WTC11 (cell line): ENCODE measurements around the gene FAM43A.

Experiments
- SP1 ChIP-seq: sonication (generic); formaldehyde crosslinking; conservative IDR thresholded peaks from 2 replicates; pipeline ENCODE4 v1.8.1; 2022; ENCODE audit warnings: missing genetic modification reagents
- TF ChIP-seq, protein P1 (sequence below): sonication (generic); formaldehyde crosslinking; IDR thresholded peaks from 2 replicates; pipeline ENCODE4 v1.8.1; 2023; ENCODE audit warnings: mild to moderate bottlenecking, missing genetic modification reagents, borderline replicate concordance
- TF ChIP-seq, protein P2 (sequence below): fragments of 200-600 bp; IDR thresholded peaks from 2 replicates; pipeline ENCODE4 v1.8.0; 2022; ENCODE audit warnings: antibody characterized with exemption
- TF ChIP-seq, protein P3 (sequence below): sonication (generic); formaldehyde crosslinking; IDR thresholded peaks from 2 replicates; pipeline ENCODE4 v1.8.1; 2022; ENCODE audit warnings: mild to moderate bottlenecking, moderate library complexity, missing genetic modification reagents
- TF ChIP-seq, protein P4 (sequence below): sonication (generic); formaldehyde crosslinking; IDR thresholded peaks from 2 replicates; pipeline ENCODE4 v1.8.0; 2022; ENCODE audit warnings: mild to moderate bottlenecking, missing genetic modification reagents
- TF ChIP-seq, protein P5 (sequence below): sonication (generic); formaldehyde crosslinking; IDR thresholded peaks from 2 replicates; pipeline ENCODE4 v1.8.0; 2022; ENCODE audit warnings: mild to moderate bottlenecking, missing genetic modification reagents

DNA sequence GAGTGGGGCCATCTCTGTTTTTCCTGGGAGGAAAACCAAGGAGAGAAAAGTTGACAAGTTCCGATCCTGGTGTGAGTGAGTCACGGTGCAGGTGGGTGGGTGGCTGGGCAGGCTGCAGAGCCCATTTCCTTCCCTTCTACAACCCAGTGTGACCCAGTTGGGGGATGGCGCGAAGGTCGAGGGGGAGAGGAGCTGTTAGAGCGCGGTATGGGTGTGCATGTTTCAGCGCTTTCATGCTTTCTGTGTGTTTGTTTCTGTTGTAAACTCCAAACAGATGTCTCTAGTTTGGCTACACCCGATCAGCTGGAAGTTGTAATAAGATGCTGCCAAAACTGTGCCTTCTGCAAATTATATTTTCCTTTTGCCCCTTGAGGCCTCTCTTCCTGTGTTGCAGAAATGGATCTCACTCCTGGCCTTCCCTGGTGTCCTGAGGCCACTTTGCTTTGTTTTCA lies 3.8 kb downstream of the FAM43A start:
- TF ChIP-seq, protein P1, sequence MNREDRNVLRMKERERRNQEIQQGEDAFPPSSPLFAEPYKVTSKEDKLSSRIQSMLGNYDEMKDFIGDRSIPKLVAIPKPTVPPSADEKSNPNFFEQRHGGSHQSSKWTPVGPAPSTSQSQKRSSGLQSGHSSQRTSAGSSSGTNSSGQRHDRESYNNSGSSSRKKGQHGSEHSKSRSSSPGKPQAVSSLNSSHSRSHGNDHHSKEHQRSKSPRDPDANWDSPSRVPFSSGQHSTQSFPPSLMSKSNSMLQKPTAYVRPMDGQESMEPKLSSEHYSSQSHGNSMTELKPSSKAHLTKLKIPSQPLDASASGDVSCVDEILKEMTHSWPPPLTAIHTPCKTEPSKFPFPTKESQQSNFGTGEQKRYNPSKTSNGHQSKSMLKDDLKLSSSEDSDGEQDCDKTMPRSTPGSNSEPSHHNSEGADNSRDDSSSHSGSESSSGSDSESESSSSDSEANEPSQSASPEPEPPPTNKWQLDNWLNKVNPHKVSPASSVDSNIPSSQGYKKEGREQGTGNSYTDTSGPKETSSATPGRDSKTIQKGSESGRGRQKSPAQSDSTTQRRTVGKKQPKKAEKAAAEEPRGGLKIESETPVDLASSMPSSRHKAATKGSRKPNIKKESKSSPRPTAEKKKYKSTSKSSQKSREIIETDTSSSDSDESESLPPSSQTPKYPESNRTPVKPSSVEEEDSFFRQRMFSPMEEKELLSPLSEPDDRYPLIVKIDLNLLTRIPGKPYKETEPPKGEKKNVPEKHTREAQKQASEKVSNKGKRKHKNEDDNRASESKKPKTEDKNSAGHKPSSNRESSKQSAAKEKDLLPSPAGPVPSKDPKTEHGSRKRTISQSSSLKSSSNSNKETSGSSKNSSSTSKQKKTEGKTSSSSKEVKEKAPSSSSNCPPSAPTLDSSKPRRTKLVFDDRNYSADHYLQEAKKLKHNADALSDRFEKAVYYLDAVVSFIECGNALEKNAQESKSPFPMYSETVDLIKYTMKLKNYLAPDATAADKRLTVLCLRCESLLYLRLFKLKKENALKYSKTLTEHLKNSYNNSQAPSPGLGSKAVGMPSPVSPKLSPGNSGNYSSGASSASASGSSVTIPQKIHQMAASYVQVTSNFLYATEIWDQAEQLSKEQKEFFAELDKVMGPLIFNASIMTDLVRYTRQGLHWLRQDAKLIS (CRISPR knock-in tag) = no peak
- TF ChIP-seq, protein P2, sequence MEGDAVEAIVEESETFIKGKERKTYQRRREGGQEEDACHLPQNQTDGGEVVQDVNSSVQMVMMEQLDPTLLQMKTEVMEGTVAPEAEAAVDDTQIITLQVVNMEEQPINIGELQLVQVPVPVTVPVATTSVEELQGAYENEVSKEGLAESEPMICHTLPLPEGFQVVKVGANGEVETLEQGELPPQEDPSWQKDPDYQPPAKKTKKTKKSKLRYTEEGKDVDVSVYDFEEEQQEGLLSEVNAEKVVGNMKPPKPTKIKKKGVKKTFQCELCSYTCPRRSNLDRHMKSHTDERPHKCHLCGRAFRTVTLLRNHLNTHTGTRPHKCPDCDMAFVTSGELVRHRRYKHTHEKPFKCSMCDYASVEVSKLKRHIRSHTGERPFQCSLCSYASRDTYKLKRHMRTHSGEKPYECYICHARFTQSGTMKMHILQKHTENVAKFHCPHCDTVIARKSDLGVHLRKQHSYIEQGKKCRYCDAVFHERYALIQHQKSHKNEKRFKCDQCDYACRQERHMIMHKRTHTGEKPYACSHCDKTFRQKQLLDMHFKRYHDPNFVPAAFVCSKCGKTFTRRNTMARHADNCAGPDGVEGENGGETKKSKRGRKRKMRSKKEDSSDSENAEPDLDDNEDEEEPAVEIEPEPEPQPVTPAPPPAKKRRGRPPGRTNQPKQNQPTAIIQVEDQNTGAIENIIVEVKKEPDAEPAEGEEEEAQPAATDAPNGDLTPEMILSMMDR = no peak
- no peak for TF ChIP-seq SP1 (CRISPR knock-in tag)
- TF ChIP-seq, protein P3, sequence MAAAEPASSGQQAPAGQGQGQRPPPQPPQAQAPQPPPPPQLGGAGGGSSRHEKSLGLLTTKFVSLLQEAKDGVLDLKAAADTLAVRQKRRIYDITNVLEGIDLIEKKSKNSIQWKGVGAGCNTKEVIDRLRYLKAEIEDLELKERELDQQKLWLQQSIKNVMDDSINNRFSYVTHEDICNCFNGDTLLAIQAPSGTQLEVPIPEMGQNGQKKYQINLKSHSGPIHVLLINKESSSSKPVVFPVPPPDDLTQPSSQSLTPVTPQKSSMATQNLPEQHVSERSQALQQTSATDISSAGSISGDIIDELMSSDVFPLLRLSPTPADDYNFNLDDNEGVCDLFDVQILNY (CRISPR knock-in tag) = no peak
- TF ChIP-seq, protein P4, sequence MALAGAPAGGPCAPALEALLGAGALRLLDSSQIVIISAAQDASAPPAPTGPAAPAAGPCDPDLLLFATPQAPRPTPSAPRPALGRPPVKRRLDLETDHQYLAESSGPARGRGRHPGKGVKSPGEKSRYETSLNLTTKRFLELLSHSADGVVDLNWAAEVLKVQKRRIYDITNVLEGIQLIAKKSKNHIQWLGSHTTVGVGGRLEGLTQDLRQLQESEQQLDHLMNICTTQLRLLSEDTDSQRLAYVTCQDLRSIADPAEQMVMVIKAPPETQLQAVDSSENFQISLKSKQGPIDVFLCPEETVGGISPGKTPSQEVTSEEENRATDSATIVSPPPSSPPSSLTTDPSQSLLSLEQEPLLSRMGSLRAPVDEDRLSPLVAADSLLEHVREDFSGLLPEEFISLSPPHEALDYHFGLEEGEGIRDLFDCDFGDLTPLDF (CRISPR knock-in tag) = no peak
- TF ChIP-seq, protein P5, sequence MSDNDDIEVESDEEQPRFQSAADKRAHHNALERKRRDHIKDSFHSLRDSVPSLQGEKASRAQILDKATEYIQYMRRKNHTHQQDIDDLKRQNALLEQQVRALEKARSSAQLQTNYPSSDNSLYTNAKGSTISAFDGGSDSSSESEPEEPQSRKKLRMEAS (CRISPR knock-in tag) = no peak
